Left lung (tissue), 10 donors: Measurements from ENCODE around the gene FAM227B. TPM values are rescaled to one million over a fixed set of nuclear protein-coding genes. Genes with fewer than 3 reads are reported as not detected.

Experiments
- ATAC-seq: fragments of 200-7000 bp; cut with Tn5 transposase; one replicate; pipeline ENCODE4 v1.9.1; 2020; ENCODE audit warnings: moderate library complexity
- DNase-seq, 4 donors: peaks; one replicate each; pipeline ENCODE4 v3.0.0-alpha.2; 2013 to 2020
- H3K27ac ChIP-seq, 2 donors: fragments of 200-600 bp; sonication (generic) in 1 of 2; one replicate each; pipeline versions ENCODE4 v1.5.0 to v1.8.0; 2020 to 2021
- H3K27me3 ChIP-seq, 2 donors: fragments of 200-600 bp; sonication (generic) in 1 of 2; one replicate each; pipeline versions ENCODE4 v1.5.0 to v1.8.0; 2020 to 2021
- H3K36me3 ChIP-seq, 2 donors: fragments of 200-600 bp; sonication (generic) in 1 of 2; one replicate each; pipeline versions ENCODE4 v1.5.0 to v1.8.0; 2020 to 2021
- H3K4me1 ChIP-seq, 2 donors: fragments of 200-600 bp; one replicate each; pipeline ENCODE4 v1.8.0; 2021
- H3K4me3 ChIP-seq, 2 donors: fragments of 200-600 bp; sonication (generic) in 1 of 2; one replicate each; pipeline versions ENCODE4 v1.5.0 to v1.8.0; 2020 to 2021; ENCODE audit warnings: mild to moderate bottlenecking in 1 of 2
- H3K9me3 ChIP-seq, 2 donors: fragments of 200-600 bp; sonication (generic) in 1 of 2; one replicate each; pipeline versions ENCODE4 v1.5.0 to v1.8.0; 2020 to 2021
- intact Hi-C, 2 donors: fragments of 100-400 bp; cut with DNase I; formaldehyde crosslinking; loops; one replicate each; pipeline versions ENCODE4 v1.11.2 to v1.14.2; 2022
- polyA plus RNA-seq, 6 donors: library from polyadenylated mRNA; unstranded; fragments of 120-200 nt; gene quantifications; one replicate each; pipeline ENCODE4 v1.2.1, GENCODE V29; 2013; ENCODE audit not compliant: insufficient read length in 6 of 6
- total RNA-seq, 2 donors: library from RNA; stranded (reverse); fragmentation: NEBNext Ultra II Directional; extraction: Animal tissue kit (Norgen Biotek cat#: 25700); gene quantifications; one replicate each; pipeline ENCODE4 v1.2.1, GENCODE V29; 2021
- TF ChIP-seq, protein P1 (sequence below), 2 donors: fragments of 200-600 bp; sonication (generic) in 1 of 2; IDR thresholded peaks; one replicate each; pipeline versions ENCODE4 v1.5.0 to v1.8.0; 2021; ENCODE audit warnings: antibody characterized with exemption in 2 of 2
- donor health status: DM: no; HTN: yes; CAD: no.
- donor health status: DM: no; HTN: no; CAD: no.

The FAM227B gene
- total and polyA plus RNA-seq, 8 donors: 2.3 to 17.2 (median 13.3) TPM

DNA sequence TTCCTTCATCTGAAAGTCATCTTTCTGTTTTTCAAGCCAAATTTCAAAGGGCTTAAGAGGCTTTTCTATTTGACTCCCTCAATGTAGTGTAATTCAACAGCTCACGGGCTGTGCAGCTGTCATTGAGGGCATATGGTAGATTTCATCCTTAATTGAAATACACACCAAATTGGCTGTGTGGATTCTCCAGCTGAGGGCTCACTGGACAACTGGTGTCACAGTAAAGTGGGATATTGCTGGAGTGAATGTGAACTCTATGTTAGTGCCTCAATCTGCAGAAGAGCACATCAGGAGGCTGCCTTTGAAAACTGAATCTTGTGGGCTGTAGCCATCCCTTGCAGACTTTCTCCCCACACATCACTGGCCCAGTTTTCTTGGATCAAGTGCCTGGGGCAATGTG is 330.4 kb downstream of the FAM227B start:
- H3K4me1 ChIP-seq: no peaks in the 10 kb centered on the region
- no peak for ATAC-seq

DNA sequence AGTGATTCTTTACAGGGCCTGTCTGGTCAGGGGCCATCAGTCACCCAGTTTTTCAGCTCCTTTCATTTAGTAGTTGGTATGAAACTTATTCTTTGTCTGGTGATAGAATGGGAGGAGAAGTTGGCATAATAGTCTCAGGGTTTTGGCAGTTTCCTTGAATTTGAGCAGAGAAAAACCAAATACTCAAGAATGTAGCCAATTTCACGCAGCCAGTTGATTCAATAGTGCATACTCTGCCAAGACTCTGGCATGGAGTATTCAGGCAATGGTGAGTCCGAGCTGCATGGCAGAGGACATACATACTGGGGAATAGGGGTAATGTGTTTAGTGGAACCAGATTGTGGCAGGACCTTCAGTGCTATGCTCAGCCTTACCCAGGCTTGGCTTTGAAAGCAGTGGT is 332.2 kb downstream of the FAM227B start:
- no peaks in the 10 kb centered on the region for H3K9me3 ChIP-seq
- intact Hi-C loops: no loop called here
- H3K4me1 ChIP-seq: no peaks in the 10 kb centered on the region
- no peak overlapping the region for H3K27ac ChIP-seq
- H3K27me3 ChIP-seq: no peaks in the 10 kb centered on the region
- no peak for ATAC-seq
- TF ChIP-seq, protein P1, sequence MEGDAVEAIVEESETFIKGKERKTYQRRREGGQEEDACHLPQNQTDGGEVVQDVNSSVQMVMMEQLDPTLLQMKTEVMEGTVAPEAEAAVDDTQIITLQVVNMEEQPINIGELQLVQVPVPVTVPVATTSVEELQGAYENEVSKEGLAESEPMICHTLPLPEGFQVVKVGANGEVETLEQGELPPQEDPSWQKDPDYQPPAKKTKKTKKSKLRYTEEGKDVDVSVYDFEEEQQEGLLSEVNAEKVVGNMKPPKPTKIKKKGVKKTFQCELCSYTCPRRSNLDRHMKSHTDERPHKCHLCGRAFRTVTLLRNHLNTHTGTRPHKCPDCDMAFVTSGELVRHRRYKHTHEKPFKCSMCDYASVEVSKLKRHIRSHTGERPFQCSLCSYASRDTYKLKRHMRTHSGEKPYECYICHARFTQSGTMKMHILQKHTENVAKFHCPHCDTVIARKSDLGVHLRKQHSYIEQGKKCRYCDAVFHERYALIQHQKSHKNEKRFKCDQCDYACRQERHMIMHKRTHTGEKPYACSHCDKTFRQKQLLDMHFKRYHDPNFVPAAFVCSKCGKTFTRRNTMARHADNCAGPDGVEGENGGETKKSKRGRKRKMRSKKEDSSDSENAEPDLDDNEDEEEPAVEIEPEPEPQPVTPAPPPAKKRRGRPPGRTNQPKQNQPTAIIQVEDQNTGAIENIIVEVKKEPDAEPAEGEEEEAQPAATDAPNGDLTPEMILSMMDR (IDR thresholded peaks at IDR 0.05): no peak
- no peak overlapping the region for H3K4me3 ChIP-seq
- DNase-seq: no peak
- H3K36me3 ChIP-seq: peaks cover 0 to 35% of the 10 kb centered on the region in 2 donors

More for the DNA sequence above, 330.4 kb downstream of the FAM227B start:
- DNase-seq: peak in 1 of 4 donors; percentile 22
- Histone ChIP-seq H3K27me3 (no peaks in the 10 kb centered on the region), H3K36me3 (peaks cover 0 to 22% of the 10 kb centered on the region in 2 donors), H3K4me3 (no peak overlapping the region), H3K27ac (no peak overlapping the region), H3K9me3 (no peaks in the 10 kb centered on the region)
- TF ChIP-seq, protein P1 (IDR thresholded peaks at IDR 0.05): no peak
- intact Hi-C loops: no loop called here

DNA sequence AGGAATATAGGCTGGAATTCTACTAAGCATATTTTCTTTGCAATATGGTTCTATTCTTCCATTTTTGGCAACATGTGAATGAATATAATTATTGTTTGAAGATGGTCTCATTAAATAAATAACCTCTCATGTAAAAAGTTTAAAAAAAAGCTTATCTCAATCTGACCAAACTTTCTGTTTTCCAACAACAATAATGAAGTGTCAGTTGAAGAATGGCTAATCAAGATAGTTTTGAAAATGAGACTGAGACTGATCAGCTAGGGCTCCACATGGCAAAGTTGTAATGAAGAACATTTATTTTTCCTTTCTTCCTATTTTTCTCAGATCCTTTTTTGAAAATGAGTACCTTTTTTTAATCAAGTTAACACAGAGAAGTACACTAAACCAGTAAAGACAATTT is 333.1 kb downstream of the FAM227B start:
- ATAC-seq (no peak), DNase-seq (peak in 1 of 4 donors; percentile 37)
- Histone ChIP-seq H3K27ac (no peak overlapping the region), H3K9me3 (no peaks in the 10 kb centered on the region), H3K27me3 (no peaks in the 10 kb centered on the region), H3K4me1 (no peaks in the 10 kb centered on the region), H3K4me3 (no peak overlapping the region), H3K36me3 (peaks cover 0 to 31% of the 10 kb centered on the region in 2 donors)
- TF ChIP-seq, protein P1 (IDR thresholded peaks at IDR 0.05): no peak
- intact Hi-C loops: no loop called here

DNA sequence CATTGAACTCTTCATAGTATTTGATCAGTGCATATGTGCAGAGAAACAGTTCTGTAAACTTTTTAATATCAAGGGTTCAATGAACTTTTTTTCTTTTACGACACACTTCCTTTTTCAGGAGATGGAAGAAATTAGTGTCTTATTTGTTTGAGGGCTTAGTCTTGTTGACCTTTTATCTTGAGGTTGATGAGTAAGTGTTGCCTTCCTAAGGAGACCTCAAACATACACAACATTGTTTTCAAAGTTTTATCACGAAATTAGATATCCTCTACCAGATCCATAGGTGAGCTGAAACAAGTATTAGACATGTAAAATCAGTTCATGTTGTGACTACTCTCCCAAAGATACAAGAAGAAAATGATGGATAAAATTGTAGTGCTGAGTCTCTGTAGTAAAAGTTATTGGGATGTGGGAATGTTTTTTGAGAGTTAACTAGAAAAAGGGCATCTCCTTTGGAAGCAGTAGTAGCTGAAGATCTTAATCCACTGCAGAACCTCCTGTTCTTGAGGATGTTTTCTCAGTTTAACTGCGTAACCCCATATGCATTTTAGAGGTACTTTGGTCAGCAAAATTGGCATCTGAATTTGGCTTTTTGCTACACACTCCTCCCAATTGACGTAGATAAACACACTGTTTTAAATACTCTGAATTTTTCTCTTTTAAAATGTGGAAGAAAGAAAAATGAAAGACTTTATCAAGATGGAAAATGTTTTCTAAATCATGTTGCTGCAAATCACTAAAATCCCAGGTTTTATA is 333.8 kb downstream of the FAM227B start:
- H3K4me3 ChIP-seq: no peak overlapping the region
- no peaks in the 10 kb centered on the region for H3K9me3 ChIP-seq
- DNase-seq: peak in 1 of 4 donors; percentile 6
- intact Hi-C loops: no loop called here
- no peak for ATAC-seq
- no peak overlapping the region for H3K27ac ChIP-seq
- H3K4me1 ChIP-seq: no peaks in the 10 kb centered on the region
- no peaks in the 10 kb centered on the region for H3K27me3 ChIP-seq
- peaks cover 0 to 29% of the 10 kb centered on the region in 2 donors for H3K36me3 ChIP-seq
- TF ChIP-seq, protein P1 (IDR thresholded peaks at IDR 0.05): no peak

DNA sequence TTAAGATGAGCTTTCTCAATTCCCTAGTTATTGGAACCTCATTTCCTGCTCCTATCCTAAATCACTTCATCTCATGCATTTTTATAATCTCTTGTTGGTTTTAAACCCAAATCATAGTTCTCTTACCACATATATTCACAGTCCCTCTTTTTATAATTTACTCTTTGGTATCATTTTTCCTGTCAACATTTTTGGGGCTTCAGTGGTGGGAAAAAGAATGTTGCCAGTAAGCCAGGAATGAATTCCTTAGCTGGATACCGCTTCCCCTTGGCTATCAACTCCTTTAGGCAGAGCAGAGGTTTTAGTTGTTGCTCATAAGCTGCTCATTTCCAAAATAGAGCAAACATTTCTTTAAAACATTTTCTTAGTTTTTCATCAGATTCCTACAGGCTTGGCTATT is 338.3 kb downstream of the FAM227B start:
- H3K4me3 ChIP-seq: no peak overlapping the region
- ATAC-seq (no peak), DNase-seq (no peak)
- H3K4me1 ChIP-seq: no peaks in the 10 kb centered on the region
- H3K27me3 ChIP-seq: no peaks in the 10 kb centered on the region
- intact Hi-C loops: no loop called here
- TF ChIP-seq, protein P1 (IDR thresholded peaks at IDR 0.05): no peak
- no peaks in the 10 kb centered on the region for H3K9me3 ChIP-seq
- peaks cover 0 to 34% of the 10 kb centered on the region in 2 donors for H3K36me3 ChIP-seq
- no peak overlapping the region for H3K27ac ChIP-seq
